ENCODE data around the gene OR14K1. TPM values are rescaled to one million over a fixed set of nuclear protein-coding genes. Genes with fewer than 3 reads are reported as not detected.
"Not testable (repeated sequence)": the region's sequence is repeated elsewhere in the genome, so short reads cannot be mapped to it uniquely, and the experiment has no call there.

OR14K1 gene
- total RNA-seq: not detected
- not detected for polyA plus RNA-seq (ENCODE audit: insufficient read length in 2 of 2)
- long read RNA-seq, donor 1: 0 reads
- long read RNA-seq, donor 2: 0 reads
- long read RNA-seq, donor 3: 0 reads
- long read RNA-seq, donor 4: 0 reads

DNA sequence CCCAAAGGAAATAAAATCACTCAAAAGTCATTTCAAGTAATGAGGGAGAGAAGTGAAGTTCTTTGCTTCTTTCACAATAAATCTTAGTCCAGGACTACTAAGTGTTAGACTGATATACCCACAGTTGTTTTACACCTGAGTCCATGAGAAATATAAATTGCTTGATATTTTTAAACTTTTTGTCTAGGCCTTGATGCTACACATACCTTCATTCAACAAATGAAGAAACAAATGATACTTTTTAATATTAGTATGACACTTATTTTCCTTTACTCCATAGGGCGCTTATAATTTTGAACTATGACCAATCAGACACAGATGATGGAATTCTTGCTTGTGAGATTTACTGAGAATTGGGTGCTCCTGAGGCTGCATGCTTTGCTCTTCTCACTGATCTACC is at the start of gene OR14K1:
Gene OR14K1, plus strand, starts transcription at position 301 of the 400 bp plus-strand sequence. Its CDS starts 0 bp downstream, at position 301.
- H3K27me3 ChIP-seq (ENCODE audit: control insufficient read depth, insufficient read depth, low read length): no peaks in the 10 kb centered on the region
- H3K4me1 ChIP-seq (ENCODE audit: control insufficient read depth, insufficient read depth, low read length): no peaks in the 10 kb centered on the region
- H3K9me3 ChIP-seq (ENCODE audit: control insufficient read depth, insufficient read depth, low read length): no peaks in the 10 kb centered on the region
- DNase-seq (ENCODE audit: low read depth in 4 of 6, low spot score in 6 of 6): no peak
- 100% methylated on average over 1 of the region's 1 CpG for WGBS (ENCODE audit: insufficient coverage)
- no peak within 1 kb of the TSS for H3K27ac ChIP-seq (ENCODE audit: low read depth, low read length)
- no peak within 1 kb of the TSS for H3K4me3 ChIP-seq (ENCODE audit: low read depth, low read length)
- H3K36me3 ChIP-seq (ENCODE audit: control insufficient read depth, insufficient read depth, low read length): no peaks in the 10 kb centered on the region

DNA sequence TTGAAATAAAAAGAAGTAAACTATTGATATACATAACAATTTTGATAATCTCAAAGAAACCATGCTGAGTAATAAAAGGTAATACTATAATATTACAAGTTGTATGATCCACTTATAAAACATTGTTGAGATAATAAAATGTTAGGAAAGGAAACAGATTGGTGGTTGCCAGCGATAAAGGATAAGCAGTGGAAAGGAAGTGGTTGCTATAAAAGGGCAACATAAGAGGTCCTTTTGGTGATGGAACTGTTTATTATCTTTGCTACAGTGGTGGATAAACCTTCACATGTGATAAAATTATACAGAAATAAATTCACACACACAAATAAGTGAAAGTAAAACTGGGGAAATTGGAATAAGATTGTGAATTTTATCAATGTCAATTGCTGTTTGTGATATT is 37.1 kb upstream of the OR14K1 start:
- Histone ChIP-seq H3K4me3 (ENCODE audit: low read depth, low read length) (no peak overlapping the region), H3K4me1 (ENCODE audit: control insufficient read depth, insufficient read depth, low read length) (no peaks in the 10 kb centered on the region), H3K27me3 (ENCODE audit: control insufficient read depth, insufficient read depth, low read length) (no peaks in the 10 kb centered on the region), H3K27ac (ENCODE audit: low read depth, low read length) (no peak overlapping the region), H3K36me3 (ENCODE audit: control insufficient read depth, insufficient read depth, low read length) (no peaks in the 10 kb centered on the region), H3K9me3 (ENCODE audit: control insufficient read depth, insufficient read depth, low read length) (peaks cover 2% of the 10 kb centered on the region)
- no peak for DNase-seq (ENCODE audit: low read depth in 4 of 6, low spot score in 6 of 6)
- no CpG with 5 or more reads among the region's 1 CpG for WGBS (ENCODE audit: insufficient coverage)

- not testable (repeated sequence) for H3K27ac ChIP-seq (ENCODE audit: low read depth, low read length); H3K27me3 ChIP-seq (ENCODE audit: control insufficient read depth, insufficient read depth, low read length); H3K4me1 ChIP-seq (ENCODE audit: control insufficient read depth, insufficient read depth, low read length); H3K4me3 ChIP-seq (ENCODE audit: low read depth, low read length); H3K36me3 ChIP-seq (ENCODE audit: control insufficient read depth, insufficient read depth, low read length); H3K9me3 ChIP-seq (ENCODE audit: control insufficient read depth, insufficient read depth, low read length); DNase-seq (ENCODE audit: low read depth in 4 of 6, low spot score in 6 of 6)
- 93% methylated on average over 3 of the region's 8 CpGs for WGBS (ENCODE audit: insufficient coverage)
Measured at GRCh38 chr1:247710681-247711080, 27.7 kb upstream of the OR14K1 start.

GRCh38 chr1:247713753-247714152 is 24.7 kb upstream of the OR14K1 start:
- WGBS (ENCODE audit: insufficient coverage): 88% methylated on average over 7 of the region's 7 CpGs
- DNase-seq (ENCODE audit: low read depth in 4 of 6, low spot score in 6 of 6): no peak
- Histone ChIP-seq H3K4me3 (ENCODE audit: low read depth, low read length) (no peak overlapping the region), H3K36me3 (ENCODE audit: control insufficient read depth, insufficient read depth, low read length) (no peaks in the 10 kb centered on the region), H3K9me3 (ENCODE audit: control insufficient read depth, insufficient read depth, low read length) (no peaks in the 10 kb centered on the region), H3K27me3 (ENCODE audit: control insufficient read depth, insufficient read depth, low read length) (no peaks in the 10 kb centered on the region), H3K27ac (ENCODE audit: low read depth, low read length) (no peak overlapping the region), H3K4me1 (ENCODE audit: control insufficient read depth, insufficient read depth, low read length) (no peaks in the 10 kb centered on the region)

- Histone ChIP-seq H3K27ac (ENCODE audit: low read depth, low read length) (no peak within 1 kb of the TSS), H3K36me3 (ENCODE audit: control insufficient read depth, insufficient read depth, low read length) (no peaks in the 10 kb centered on the region), H3K9me3 (ENCODE audit: control insufficient read depth, insufficient read depth, low read length) (no peaks in the 10 kb centered on the region), H3K4me1 (ENCODE audit: control insufficient read depth, insufficient read depth, low read length) (no peaks in the 10 kb centered on the region), H3K27me3 (ENCODE audit: control insufficient read depth, insufficient read depth, low read length) (no peaks in the 10 kb centered on the region), H3K4me3 (ENCODE audit: low read depth, low read length) (no peak within 1 kb of the TSS)
- WGBS (ENCODE audit: insufficient coverage): no CpG with 5 or more reads among the region's 3 CpGs
- no peak for DNase-seq (ENCODE audit: low read depth in 4 of 6, low spot score in 6 of 6)
Measured at GRCh38 chr1:247716546-247716945, 21.9 kb upstream of the OR14K1 start, which contains the start of gene OR6F1. Gene OR6F1 (minus strand): TSS chr1:247716646. CDS start chr1:247712755, 3,891 bp downstream.

GRCh38 chr1:247721222-247721621 is 17.2 kb upstream of the OR14K1 start:
- Histone ChIP-seq H3K9me3 (ENCODE audit: control insufficient read depth, insufficient read depth, low read length) (no peaks in the 10 kb centered on the region), H3K36me3 (ENCODE audit: control insufficient read depth, insufficient read depth, low read length) (no peaks in the 10 kb centered on the region), H3K4me3 (ENCODE audit: low read depth, low read length) (no peak overlapping the region), H3K27ac (ENCODE audit: low read depth, low read length) (no peak overlapping the region), H3K4me1 (ENCODE audit: control insufficient read depth, insufficient read depth, low read length) (no peaks in the 10 kb centered on the region), H3K27me3 (ENCODE audit: control insufficient read depth, insufficient read depth, low read length) (no peaks in the 10 kb centered on the region)
- WGBS (ENCODE audit: insufficient coverage): no CpG with 5 or more reads among the region's 4 CpGs
- DNase-seq (ENCODE audit: low read depth in 4 of 6, low spot score in 6 of 6): no peak

DNA sequence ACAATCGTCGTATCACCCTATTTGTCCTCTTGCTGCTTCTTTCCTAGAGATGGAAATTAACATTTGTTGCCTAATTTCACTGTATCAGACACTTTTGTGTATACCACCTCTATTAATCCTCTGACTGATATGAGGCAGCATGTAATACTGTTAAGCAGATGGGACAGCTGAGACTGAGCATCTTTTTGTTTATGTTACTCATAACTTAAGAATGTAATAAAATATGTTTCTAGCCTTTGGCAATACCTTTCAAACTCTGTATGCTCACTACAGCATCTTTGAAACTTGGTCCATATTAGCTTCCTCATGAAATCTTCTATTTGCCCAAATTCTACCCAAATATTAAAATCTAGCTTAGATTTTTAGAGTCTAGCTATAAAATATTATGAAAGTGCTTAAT is 2.3 kb downstream of the OR14K1 start:
- no peak for DNase-seq (ENCODE audit: low read depth in 4 of 6, low spot score in 6 of 6)
- Histone ChIP-seq H3K36me3 (ENCODE audit: control insufficient read depth, insufficient read depth, low read length) (no peaks in the 10 kb centered on the region), H3K9me3 (ENCODE audit: control insufficient read depth, insufficient read depth, low read length) (no peaks in the 10 kb centered on the region), H3K27me3 (ENCODE audit: control insufficient read depth, insufficient read depth, low read length) (no peaks in the 10 kb centered on the region), H3K4me3 (ENCODE audit: low read depth, low read length) (no peak overlapping the region), H3K27ac (ENCODE audit: low read depth, low read length) (no peak overlapping the region), H3K4me1 (ENCODE audit: control insufficient read depth, insufficient read depth, low read length) (no peaks in the 10 kb centered on the region)
- WGBS (ENCODE audit: insufficient coverage): no CpG with 5 or more reads among the region's 2 CpGs

- no peaks in the 10 kb centered on the region for H3K4me1 ChIP-seq (ENCODE audit: control insufficient read depth, insufficient read depth, low read length)
- H3K9me3 ChIP-seq (ENCODE audit: control insufficient read depth, insufficient read depth, low read length): no peaks in the 10 kb centered on the region
- DNase-seq (ENCODE audit: low read depth in 4 of 6, low spot score in 6 of 6): no peak
- H3K27me3 ChIP-seq (ENCODE audit: control insufficient read depth, insufficient read depth, low read length): no peaks in the 10 kb centered on the region
- no peak overlapping the region for H3K27ac ChIP-seq (ENCODE audit: low read depth, low read length)
- no peaks in the 10 kb centered on the region for H3K36me3 ChIP-seq (ENCODE audit: control insufficient read depth, insufficient read depth, low read length)
- no CpG with 5 or more reads among the region's 5 CpGs for whole genome bisulfite sequencing (ENCODE audit: insufficient coverage)
- H3K4me3 ChIP-seq (ENCODE audit: low read depth, low read length): no peak overlapping the region
Measured at GRCh38 chr1:247741756-247742155, 3.3 kb downstream of the OR14K1 start.

DNA sequence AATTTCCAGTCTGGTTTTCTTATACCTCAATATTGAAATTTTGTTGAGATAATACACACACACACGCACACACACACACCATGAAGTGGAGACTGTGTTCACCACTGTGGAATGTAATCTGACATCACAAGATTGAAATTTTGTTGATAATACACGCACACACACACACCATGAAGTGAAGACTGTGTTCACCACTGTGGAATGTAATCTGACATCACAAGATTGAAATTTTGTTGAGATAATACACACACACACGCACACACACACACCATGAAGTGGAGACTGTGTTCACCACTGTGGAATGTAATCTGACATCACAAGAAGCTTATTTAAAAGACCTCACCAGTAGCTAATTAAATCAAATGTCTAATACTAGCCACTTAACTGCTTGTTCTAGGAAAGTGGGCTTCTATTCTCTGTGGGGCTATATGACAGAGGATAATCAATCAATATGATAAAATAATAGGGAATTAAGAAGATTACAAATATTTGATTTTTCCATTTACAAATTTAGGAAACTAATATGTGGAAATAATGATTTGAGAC is 3.9 kb downstream of the OR14K1 start:
- no CpG with 5 or more reads among the region's 3 CpGs for WGBS (ENCODE audit: insufficient coverage)
- not testable (repeated sequence) for H3K4me1 ChIP-seq (ENCODE audit: control insufficient read depth, insufficient read depth, low read length); H3K27me3 ChIP-seq (ENCODE audit: control insufficient read depth, insufficient read depth, low read length); H3K36me3 ChIP-seq (ENCODE audit: control insufficient read depth, insufficient read depth, low read length); H3K9me3 ChIP-seq (ENCODE audit: control insufficient read depth, insufficient read depth, low read length); H3K27ac ChIP-seq (ENCODE audit: low read depth, low read length); H3K4me3 ChIP-seq (ENCODE audit: low read depth, low read length); DNase-seq (ENCODE audit: low read depth in 4 of 6, low spot score in 6 of 6)

GRCh38 chr1:247746391-247746935 is 8.0 kb downstream of the OR14K1 start:
- Histone ChIP-seq H3K27ac (ENCODE audit: low read depth, low read length) (no peak overlapping the region), H3K9me3 (ENCODE audit: control insufficient read depth, insufficient read depth, low read length) (no peaks in the 10 kb centered on the region), H3K4me3 (ENCODE audit: low read depth, low read length) (no peak overlapping the region), H3K4me1 (ENCODE audit: control insufficient read depth, insufficient read depth, low read length) (no peaks in the 10 kb centered on the region), H3K27me3 (ENCODE audit: control insufficient read depth, insufficient read depth, low read length) (no peaks in the 10 kb centered on the region), H3K36me3 (ENCODE audit: control insufficient read depth, insufficient read depth, low read length) (no peaks in the 10 kb centered on the region)
- DNase-seq (ENCODE audit: low read depth in 4 of 6, low spot score in 6 of 6): no peak
- 90% methylated on average over 2 of the region's 3 CpGs for WGBS (ENCODE audit: insufficient coverage)
